Prostate gland (tissue), 2 donors: ENCODE measurements around the gene HCRT. TPM values are rescaled to one million over a fixed set of nuclear protein-coding genes. Genes with fewer than 3 reads are reported as not detected.
A peak's percentile ranks its signal among the peaks of the same experiment; 100 is the strongest.

Source experiments
- DNase-seq: peaks from one replicate; pipeline ENCODE4 v3.0.0-alpha.2; 2019; ENCODE audit warnings: low spot score
- H3K27ac ChIP-seq, 2 donors: fragments of 200-600 bp; sonication (generic); 2 replicates each; pipeline ENCODE4 v1.5.1; 2017 to 2019
- H3K27me3 ChIP-seq: fragments of 200-600 bp; sonication (generic); replicated peaks from 2 replicates; pipeline ENCODE4 v1.5.1; 2019; ENCODE audit not compliant: insufficient read depth
- H3K36me3 ChIP-seq, 2 donors: fragments of 200-600 bp; sonication (generic); 1 replicate in 1 of 2; 2 replicates in 1 of 2; pipeline versions ENCODE4 v1.5.1 to v1.8.1; 2017 to 2019
- H3K4me1 ChIP-seq: fragments of 200-600 bp; sonication (generic); replicated peaks from 2 replicates; pipeline ENCODE4 v1.5.1; 2019
- H3K4me3 ChIP-seq, 2 donors: fragments of 200-600 bp; sonication (generic); 2 replicates each; pipeline ENCODE4 v1.5.1; 2017 to 2019
- H3K9me3 ChIP-seq: fragments of 200-600 bp; sonication (generic); 2 replicates; pipeline ENCODE4 v1.5.1; 2017
- POLR2A ChIP-seq: fragments of 450-650 bp; IDR thresholded peaks from one replicate; pipeline ENCODE4 v1.6.1; 2016; ENCODE audit warnings: antibody characterized with exemption, mild to moderate bottlenecking
- POLR2AphosphoS5 ChIP-seq: sonication (generic); formaldehyde crosslinking; IDR thresholded peaks from one replicate; pipeline ENCODE4 v1.6.1; 2017; ENCODE audit warnings: antibody characterized with exemption
- WGBS: methylation state at CpG from one replicate; pipeline ENCODE4 v1.1.5; 2018; 5-methylcytosine and 5-hydroxymethylcytosine counted together
- intact Hi-C: fragments of 100-400 bp; cut with DNase I; formaldehyde crosslinking; loops from one replicate; pipeline ENCODE4 v1.14.2; 2022
- total RNA-seq, 2 donors: library from RNA; depleted of rRNA; stranded (reverse); fragments of >200 nt; gene quantifications; one replicate each; pipeline ENCODE4 v1.1.0, GENCODE V29; 2016
- TF ChIP-seq, protein P1 (sequence below), 4 experiments: fragments of 200-600 bp in 2 of 4; fragments of 450-650 bp in 2 of 4; sonication (generic) in 2 of 4; IDR thresholded peaks; 1 replicate in 3 of 4; 2 replicates in 1 of 4; pipeline ENCODE4 v1.5.1; 2016 to 2019; ENCODE audit warnings: antibody characterized with exemption in 4 of 4, mild to moderate bottlenecking in 2 of 4, moderate library complexity in 2 of 4

The HCRT gene, protein sequence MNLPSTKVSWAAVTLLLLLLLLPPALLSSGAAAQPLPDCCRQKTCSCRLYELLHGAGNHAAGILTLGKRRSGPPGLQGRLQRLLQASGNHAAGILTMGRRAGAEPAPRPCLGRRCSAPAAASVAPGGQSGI
- not detected for total RNA-seq

DNA sequence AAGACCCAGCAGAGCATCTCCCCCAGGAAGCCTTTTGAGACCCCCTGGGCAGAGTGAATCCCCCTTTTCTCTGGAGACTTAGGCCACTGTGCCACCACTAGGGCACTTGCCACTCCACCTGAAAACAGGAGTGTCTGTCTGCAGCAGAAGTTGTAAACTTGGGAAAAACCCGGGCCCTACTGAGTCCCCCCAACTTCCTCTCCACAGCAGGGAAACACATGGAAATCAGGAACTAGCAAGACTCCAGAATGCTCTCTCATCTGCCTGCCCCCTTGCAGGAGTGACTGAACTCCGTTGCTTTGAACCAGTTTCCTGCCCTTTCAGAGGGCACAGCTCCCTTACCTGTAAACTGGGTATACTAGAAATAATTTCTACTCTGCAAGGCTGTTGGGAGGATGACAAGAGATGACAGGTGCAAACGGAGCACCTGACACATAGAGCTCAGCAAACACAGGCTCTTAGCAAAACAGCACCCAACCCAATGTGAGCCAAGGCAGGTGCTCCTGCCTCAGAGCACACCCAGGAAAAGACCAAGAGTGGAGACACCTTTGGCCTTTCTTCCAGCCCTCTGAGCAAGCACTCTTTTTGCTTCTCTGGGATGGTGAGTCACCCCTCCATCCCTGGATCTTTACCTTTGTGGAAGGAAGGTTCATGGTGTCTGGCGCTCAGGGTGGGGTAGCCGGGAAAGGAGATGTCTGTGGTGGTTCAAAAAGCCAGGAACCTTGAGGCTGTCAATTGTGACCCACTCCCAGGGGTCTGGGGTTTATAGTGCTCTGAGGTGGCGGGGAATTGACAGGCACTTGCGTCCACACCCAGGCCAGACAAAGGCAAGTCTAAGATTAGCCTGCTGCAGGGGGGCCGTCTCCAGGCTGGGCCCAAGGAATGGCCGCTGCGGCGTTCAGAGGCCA lies at the start of gene HCRT:
Gene HCRT (minus strand): TSS at position 740 of the 908 bp plus-strand sequence. CDS start 87 bp downstream, at position 653.
- peak within 1 kb of the TSS; percentile 29 to 37 for H3K4me3 ChIP-seq
- TF ChIP-seq, protein P1, sequence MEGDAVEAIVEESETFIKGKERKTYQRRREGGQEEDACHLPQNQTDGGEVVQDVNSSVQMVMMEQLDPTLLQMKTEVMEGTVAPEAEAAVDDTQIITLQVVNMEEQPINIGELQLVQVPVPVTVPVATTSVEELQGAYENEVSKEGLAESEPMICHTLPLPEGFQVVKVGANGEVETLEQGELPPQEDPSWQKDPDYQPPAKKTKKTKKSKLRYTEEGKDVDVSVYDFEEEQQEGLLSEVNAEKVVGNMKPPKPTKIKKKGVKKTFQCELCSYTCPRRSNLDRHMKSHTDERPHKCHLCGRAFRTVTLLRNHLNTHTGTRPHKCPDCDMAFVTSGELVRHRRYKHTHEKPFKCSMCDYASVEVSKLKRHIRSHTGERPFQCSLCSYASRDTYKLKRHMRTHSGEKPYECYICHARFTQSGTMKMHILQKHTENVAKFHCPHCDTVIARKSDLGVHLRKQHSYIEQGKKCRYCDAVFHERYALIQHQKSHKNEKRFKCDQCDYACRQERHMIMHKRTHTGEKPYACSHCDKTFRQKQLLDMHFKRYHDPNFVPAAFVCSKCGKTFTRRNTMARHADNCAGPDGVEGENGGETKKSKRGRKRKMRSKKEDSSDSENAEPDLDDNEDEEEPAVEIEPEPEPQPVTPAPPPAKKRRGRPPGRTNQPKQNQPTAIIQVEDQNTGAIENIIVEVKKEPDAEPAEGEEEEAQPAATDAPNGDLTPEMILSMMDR (IDR thresholded peaks at IDR 0.05) = no peak
- TF ChIP-seq POLR2AphosphoS5 = no peak
- no peak for TF ChIP-seq POLR2A
- H3K27ac ChIP-seq = no peak within 1 kb of the TSS
- WGBS = 73% methylated on average over 11 of the region's 11 CpGs
- intact Hi-C loops = no loop called here
- no peaks in the 10 kb centered on the region for H3K9me3 ChIP-seq
- DNase-seq = no peak
- peaks cover 4% of the 10 kb centered on the region for H3K27me3 ChIP-seq
- no peaks in the 10 kb centered on the region for H3K36me3 ChIP-seq
- H3K4me1 ChIP-seq = peaks cover 4% of the 10 kb centered on the region

DNA sequence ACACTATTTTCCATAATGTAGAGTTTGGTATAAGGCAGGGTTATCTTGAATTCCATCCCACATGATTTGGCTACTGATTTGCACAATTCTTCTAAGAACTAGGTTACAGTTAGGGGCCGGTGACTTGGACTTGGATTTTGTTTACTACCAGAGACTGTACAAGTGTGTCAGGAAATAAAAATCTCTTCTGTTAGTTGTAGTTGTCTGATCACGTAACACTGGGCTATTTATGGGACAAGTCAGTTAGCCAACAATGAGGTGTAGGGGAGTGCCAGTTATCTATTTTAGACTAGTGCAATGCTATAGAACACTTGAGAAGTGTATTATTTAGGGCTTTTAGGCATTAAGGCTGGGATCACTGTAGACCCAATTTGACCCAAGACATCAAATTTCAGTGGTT lies 48.7 kb upstream of the HCRT start:
- TF ChIP-seq, protein P1 (IDR thresholded peaks at IDR 0.05) = no peak
- TF ChIP-seq POLR2AphosphoS5 (no peak), POLR2A (no peak)
- 42% methylated on average over 2 of the region's 2 CpGs for WGBS
- Histone ChIP-seq H3K27ac (no peak overlapping the region), H3K4me1 (no peaks in the 10 kb centered on the region), H3K4me3 (no peak overlapping the region), H3K9me3 (no peaks in the 10 kb centered on the region), H3K27me3 (no peaks in the 10 kb centered on the region), H3K36me3 (no peaks in the 10 kb centered on the region)
- intact Hi-C loops = no loop called here
- no peak for DNase-seq

DNA sequence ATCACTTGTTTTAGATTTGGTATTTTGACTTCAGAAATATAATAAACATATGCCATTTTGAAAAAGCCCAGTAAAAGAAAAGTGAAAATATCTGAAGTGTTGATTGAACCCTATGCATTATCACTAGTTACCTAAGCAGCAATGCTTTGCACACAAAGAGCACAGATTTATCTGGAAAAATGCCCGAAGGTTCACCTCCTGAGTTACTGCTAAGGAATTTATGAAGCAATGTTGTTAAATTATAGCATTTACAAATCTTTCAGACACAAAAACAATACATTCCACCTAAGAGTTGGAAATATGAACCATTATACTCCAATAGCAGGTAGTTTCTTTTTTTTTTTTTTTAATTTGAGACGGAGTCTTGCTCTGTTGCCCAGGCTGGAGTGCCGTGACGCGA lies 47.9 kb upstream of the HCRT start:
- intact Hi-C loops = no loop called here
- Histone ChIP-seq H3K27ac (no peak overlapping the region), H3K36me3 (no peaks in the 10 kb centered on the region), H3K4me3 (no peak overlapping the region), H3K4me1 (no peaks in the 10 kb centered on the region), H3K9me3 (no peaks in the 10 kb centered on the region), H3K27me3 (no peaks in the 10 kb centered on the region)
- DNase-seq = no peak
- TF ChIP-seq, protein P1 (IDR thresholded peaks at IDR 0.05) = no peak
- no peak for TF ChIP-seq POLR2AphosphoS5
- TF ChIP-seq POLR2A = no peak
- 92% methylated on average over 5 of the region's 5 CpGs for WGBS

DNA sequence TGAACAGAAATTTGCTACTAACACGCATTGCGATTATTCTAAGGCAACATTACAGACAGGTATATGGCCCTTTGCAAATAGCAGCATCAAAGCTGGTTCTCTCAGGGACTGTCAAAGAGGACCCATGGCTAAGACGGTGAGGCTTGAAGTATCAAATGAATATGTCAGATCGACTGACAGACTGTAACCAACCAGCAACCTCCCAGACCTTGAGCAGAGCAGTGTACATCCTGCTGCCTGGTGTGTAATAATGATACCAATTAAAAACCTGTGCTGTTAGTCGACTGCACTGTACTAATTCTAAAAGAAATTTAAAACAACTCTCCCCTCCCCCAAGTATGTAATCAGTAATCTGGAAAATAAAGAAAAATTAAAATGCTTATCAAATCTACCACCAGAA lies 45.0 kb upstream of the HCRT start:
- Histone ChIP-seq H3K4me3 (no peak overlapping the region), H3K27ac (no peak overlapping the region), H3K4me1 (no peaks in the 10 kb centered on the region), H3K9me3 (no peaks in the 10 kb centered on the region), H3K36me3 (no peaks in the 10 kb centered on the region), H3K27me3 (no peaks in the 10 kb centered on the region)
- 87% methylated on average over 5 of the region's 5 CpGs for WGBS
- DNase-seq = no peak
- intact Hi-C loops = no loop called here
- TF ChIP-seq POLR2A (no peak), POLR2AphosphoS5 (no peak)
- TF ChIP-seq, protein P1 (IDR thresholded peaks at IDR 0.05) = no peak
